ENCODE measurements around the gene EGLN1. TPM values are rescaled to one million over a fixed set of nuclear protein-coding genes. Genes with fewer than 3 reads are reported as not detected.
A peak's percentile ranks its signal among the peaks of the same experiment; 100 is the strongest.
"Not testable (repeated sequence)": the region's sequence is repeated elsewhere in the genome, so short reads cannot be mapped to it uniquely, and the experiment has no call there.

The EGLN1 gene
- polyA plus RNA-seq, 1 donor: 44.3 TPM

DNA sequence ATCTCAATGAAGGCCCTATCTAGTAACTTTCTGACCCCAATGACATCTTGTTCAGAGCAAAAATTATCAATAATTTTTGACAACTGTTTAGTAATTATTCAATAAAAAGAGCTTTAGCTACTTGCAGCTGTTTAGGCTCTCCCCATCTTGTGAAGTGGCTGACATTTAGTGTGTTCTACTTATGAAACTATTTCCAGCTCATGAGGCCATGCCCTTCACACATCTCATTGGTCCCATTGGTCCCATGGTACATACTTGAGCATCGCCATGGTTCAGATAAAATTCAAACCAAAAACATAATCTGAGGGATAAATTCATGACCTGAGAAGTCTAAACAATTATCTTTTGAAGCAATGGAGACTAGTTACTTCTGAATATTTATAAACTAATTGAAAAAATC is 59.8 kb downstream of the EGLN1 start:
- DNase-seq (ENCODE audit: low read depth): no peak

DNA sequence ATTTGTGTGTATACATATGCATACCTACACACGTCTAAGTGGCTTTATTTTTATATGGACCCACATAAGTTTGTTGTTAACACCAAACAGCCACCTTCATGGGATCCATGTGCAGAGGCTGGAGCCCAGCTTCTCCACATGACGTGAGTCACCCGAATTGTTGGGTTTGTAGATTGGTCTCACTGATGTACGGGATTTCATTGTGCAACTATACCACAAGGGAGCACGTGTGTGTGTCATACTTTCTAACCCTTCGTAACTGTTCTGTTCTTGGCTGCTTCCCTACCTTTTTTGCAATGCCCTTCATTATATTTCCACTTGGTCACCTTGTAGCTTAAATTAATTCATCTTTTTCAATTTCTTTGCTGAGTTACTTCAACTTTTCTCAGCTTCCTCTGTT is 63.0 kb downstream of the EGLN1 start:
- no peak for DNase-seq (ENCODE audit: low read depth)

DNA sequence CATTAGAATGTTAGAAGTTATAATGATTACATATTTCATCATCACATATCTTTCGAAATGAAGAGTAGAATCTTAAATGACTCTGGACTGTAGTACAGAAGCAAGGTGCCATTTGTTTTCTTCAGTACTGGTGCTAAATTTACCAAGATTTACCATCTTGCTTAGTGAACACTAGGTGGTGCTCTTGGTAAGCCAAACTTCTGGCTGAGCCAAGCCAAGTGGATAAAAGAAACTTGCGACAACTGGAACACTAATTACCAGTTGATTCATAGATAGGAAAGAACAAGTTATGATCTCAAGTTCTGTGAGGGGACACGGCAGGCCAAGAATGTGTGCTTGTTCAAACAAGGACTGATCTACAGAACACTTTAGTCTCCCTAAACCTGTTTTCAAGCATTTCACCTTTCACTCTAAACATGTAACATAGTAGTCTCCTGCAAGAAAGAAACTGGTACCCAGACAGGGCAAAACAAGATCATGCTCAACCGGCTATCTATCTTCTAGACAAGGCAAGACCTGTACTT is 64.2 kb downstream of the EGLN1 start:
- DNase-seq (ENCODE audit: low read depth): no peak

- no peak for DNase-seq (ENCODE audit: low read depth)
Observed at GRCh38 chr1:231357187-231357772, 64.8 kb downstream of the EGLN1 start.

GRCh38 chr1:231355171-231355570 is 66.9 kb downstream of the EGLN1 start:
- DNase-seq (ENCODE audit: low read depth): no peak

GRCh38 chr1:231354330-231355020 is 67.6 kb downstream of the EGLN1 start:
- no peak for DNase-seq (ENCODE audit: low read depth)

- no peak for DNase-seq (ENCODE audit: low read depth)
Observed at GRCh38 chr1:231353086-231353485, 69.0 kb downstream of the EGLN1 start.

DNA sequence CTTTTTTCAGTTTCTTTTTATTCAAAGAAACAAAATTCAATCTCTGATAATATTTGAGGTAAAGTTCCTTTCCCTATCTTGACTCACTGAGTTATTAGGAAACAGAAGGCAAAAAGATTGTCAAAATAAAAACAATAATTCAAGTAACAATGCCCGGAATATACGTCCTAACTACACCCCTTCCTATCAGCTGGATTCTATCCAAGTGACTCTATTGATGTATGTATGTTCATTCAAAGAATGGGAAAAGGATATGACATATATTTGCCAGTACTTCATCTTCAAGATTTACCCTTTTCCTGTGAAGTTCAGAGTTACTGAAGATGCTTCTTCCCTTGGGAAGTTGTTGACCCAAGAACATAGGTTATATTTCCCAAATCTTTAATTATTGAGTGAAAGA is 70.3 kb downstream of the EGLN1 start:
- DNase-seq (ENCODE audit: low read depth): no peak

DNA sequence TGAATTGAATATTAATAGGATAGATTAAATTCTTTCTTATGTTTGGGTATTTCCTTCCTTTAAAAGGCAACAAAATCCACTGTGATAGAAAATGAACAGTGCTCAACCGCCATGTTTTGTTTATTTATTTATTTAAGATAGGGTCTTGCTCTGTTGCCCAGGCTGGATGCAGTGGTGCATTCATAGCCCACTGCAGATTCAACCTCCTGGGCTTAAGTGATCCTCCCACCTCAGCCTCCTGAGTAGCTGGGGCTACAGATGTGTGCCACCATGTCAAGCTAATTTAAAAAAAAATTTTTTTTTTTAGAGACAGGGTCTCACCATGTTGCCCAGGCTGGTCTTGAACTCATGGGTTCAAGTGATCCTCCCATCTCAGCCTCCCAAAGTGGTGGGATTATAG is 73.2 kb downstream of the EGLN1 start:
- DNase-seq (ENCODE audit: low read depth): not testable (repeated sequence)

DNA sequence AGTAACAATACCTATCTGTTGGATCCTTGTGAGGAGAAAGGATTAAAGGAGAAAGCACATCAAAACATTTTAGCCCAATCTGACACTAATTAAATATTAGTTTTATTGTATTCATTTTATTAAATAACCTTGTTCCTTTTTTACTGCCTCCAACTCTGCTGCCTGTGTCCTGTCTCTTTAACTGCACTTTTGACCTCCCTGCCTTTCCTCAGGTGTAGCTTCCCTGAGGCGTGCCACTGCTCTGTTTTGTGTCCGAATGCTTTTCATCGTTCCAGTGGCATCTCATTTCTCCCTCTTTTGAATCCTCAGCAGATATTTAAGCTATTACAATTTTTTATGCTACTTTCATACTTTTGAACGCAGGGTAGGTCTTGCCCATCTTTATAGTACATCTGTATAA is 73.6 kb downstream of the EGLN1 start:
- no peak for DNase-seq (ENCODE audit: low read depth)

DNA sequence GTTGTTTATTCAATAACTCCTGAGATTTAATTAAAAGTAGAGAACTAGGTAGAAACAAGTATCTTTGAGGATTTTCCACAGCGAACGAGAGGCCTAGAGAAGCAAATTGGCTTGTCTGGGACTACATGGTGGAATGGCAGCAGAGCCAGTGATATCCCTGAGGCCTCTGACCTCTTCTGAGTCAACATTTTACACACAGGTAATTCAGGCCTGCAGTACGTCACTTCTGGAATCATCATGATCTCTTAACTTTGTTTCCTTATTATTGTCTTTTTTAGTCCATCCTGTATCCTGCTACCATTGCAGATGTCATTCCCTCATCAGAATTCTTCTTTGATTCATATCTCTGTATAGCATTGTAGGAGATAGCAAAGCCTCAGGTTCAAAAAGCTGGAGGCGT is 74.1 kb downstream of the EGLN1 start:
- no peak for DNase-seq (ENCODE audit: low read depth)

GRCh38 chr1:231340328-231341013 is 81.6 kb downstream of the EGLN1 start:
- DNase-seq (ENCODE audit: low read depth): no peak

GRCh38 chr1:231338270-231339128 is 83.6 kb downstream of the EGLN1 start, which contains the start of gene SPRTN:
Gene SPRTN, plus strand, starts transcription at chr1:231338293. Its CDS starts 91 bp downstream, at chr1:231338384.
- no peak for DNase-seq (ENCODE audit: low read depth)

- DNase-seq (ENCODE audit: low read depth): peak; percentile 98
Observed at GRCh38 chr1:231337472-231338269, 84.4 kb downstream of the EGLN1 start, which contains the start of gene EXOC8. Gene EXOC8, minus strand, starts transcription at chr1:231337852. Its CDS starts 107 bp downstream, at chr1:231337745.

- DNase-seq (ENCODE audit: low read depth): no peak
Observed at GRCh38 chr1:231337043-231337471, 85.0 kb downstream of the EGLN1 start.

GRCh38 chr1:231335663-231336602 is 86.2 kb downstream of the EGLN1 start:
- no peak for DNase-seq (ENCODE audit: low read depth)

DNA sequence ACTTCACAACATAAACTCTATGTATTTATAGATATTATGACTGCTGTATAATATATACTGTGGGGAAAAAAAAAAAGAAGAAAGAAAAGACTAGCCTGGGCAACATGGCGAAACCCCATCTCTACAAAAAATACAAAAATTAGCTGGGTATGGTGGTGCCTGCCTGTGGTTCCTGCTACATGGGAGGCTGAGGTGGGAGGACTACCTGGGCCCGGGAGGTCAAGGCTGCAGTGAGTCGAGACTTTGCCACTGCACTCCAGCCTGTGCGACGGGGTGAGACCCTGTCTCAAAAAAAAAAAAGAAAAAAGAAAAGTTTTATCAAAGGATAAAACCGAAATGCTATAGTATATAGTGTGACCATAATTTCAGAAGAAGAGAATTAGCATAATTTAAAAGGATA is 87.1 kb downstream of the EGLN1 start:
- no peak for DNase-seq (ENCODE audit: low read depth)

DNA sequence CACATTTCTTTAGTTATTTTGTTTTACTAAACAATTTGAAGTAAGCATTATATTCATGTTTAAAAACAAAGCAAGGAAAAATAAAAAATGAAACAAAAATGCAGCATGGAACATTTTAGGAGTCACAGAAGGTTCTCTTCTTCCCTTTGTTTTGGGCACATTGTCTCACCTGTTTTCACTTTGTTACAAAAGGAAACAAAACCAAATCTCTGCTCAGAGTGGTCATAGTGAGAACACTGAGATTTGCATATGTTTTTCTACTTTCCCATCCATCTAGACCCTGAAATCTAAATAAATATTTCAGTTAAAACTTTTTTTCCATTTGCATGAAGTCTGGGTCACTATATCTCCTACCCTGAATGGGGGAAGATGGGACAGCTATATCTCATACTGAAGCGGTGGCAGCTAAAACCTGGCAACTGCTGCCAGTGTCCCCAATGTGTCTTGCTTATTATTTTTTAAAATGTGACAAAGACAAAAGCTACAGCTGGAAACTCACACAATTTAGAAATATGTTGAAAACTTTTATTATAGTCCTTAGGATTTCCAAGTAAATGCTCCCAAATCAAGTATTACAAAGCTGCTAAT is 87.9 kb downstream of the EGLN1 start:
- DNase-seq (ENCODE audit: low read depth): no peak

- DNase-seq (ENCODE audit: low read depth): no peak
Observed at GRCh38 chr1:231332761-231333160, 89.3 kb downstream of the EGLN1 start.
